ENCODE measurements around the gene BAIAP2L1.

GRCh38 chr7:98362517-98362916 is 38.4 kb downstream of the BAIAP2L1 start:
- TF ChIP-seq GATA2 (IDR thresholded peaks at IDR 0.05; ENCODE audit: low read depth, low read length) = no peak
- no peak for TF ChIP-seq GATA3 (IDR thresholded peaks at IDR 0.05; ENCODE audit: low read depth, low read length)
